NCI-H1092 (cell line): Measurements from ENCODE around the gene HNRNPUL1.
"Not testable (repeated sequence)": the region's sequence is repeated elsewhere in the genome, so short reads cannot be mapped to it uniquely, and the experiment has no call there.

Experiments
- DNase-seq: peaks from one replicate; lab custom pipeline; 2025; lab: John Stamatoyannopoulos, UW

Gene HNRNPUL1

DNA sequence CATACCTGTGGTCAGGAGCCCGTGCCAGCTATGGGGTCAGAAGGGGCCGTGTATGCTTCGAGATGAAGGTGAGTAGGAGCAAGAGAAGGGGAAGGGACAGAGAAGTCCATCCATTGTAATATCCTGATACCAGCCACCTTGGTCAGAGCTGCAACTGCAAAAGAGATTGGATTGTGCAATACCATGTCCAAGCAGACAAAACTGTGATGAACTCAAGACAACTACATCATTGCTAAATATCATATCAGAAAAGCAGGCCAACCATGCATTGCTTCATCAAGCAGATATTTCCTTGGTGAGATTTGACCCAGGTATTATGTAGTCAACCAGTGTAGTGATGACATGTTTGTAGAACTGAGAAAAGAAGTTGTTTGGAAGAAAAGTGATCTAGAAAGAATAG, 12.1 kb downstream of the HNRNPUL1 start:
- DNase-seq, result no peak

DNA sequence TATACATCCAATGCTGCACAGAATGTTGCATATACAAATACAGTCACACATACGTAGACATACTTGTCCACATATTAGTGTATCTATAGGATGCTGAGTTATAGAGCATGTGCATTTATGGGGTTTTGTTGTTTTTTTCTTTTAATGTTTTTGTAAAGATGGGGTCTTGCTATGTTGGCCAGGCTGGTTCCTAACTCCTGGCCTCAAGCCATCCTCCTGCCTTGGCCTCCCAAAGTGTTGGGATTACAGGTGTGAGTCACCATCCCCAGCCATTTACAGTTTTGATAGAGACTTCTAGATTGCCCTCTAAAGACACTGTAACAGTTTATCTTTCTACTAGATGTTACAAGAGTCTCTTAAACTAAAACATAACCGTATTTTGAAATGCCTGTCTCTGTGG, 14.3 kb downstream of the HNRNPUL1 start:
- no peak for DNase-seq

DNA sequence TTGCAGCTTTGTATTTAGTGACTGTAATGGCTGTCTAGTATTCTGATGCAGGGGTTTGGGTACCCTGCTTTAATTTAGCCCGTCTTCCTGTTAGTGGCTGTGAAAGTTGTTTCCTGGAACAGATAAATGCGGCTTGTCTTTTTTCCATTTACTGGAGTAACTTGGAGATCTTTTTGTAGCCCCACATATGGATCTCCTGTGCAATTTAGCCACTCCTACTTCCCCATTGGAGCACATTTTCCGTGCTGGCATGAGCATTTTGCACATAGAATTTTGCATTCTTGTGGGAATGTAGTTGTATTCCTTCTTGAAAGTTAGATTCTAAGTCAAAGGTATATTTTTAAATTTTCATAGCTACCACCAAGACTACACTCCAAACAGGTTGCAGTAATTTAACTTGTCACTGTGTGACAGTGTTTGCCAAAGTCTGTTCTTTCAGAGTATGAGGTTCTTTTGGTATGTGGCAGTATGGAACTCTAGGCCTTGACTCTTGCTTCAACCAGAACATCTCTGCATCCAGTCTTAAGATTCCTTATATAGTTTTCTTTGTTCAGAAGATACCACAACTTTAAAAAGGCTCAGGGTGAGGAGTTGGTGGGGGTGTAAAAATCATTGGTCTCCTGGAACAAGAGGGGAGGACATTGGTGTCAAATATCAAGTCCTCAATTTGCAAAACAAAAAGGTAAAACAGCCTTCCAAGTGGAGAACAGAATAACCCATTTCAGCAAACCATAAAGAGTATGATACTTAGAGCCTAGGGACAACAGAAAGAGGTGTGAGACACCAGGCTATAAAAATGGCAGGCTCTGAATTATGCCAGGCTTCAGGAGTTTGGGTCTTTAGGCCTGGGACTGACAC, 24.7 kb downstream of the HNRNPUL1 start:
- no peak for DNase-seq

DNA sequence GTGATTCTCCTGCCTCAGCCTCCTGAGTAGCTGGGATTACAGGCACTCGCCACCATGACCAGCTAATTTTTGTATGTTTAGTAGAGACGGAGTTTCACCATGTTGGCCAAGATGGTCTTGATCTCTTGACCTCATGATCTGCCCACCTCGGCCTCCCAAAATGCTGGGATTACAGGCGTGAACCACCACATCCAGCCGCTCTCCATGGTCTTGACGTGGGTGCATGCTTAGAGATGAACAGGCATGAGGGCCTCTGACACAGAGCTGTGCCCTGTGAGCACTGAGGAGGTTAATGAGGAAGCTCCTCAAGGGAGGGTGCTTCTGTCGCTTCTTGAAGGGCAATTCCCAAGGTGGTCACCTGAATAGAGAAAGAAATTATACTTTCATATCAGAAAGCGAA, 25.6 kb downstream of the HNRNPUL1 start:
- DNase-seq, result not testable (repeated sequence)

DNA sequence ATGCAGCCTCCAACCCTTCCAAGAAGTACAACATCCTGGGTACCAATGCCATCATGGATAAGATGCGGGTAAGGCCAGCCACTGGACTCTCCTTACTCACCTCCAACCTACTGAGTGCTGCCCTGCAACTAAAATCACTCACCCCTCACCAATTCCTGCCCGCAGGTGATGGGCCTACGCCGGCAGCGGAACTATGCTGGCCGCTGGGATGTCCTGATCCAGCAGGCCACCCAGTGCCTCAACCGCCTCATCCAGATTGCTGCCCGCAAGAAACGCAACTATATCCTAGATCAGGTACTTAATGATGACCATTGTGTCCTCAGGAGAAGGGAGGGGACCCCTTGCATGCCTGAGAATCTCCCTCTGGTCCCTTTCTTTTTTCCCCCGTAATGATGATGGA, 30.2 kb downstream of the HNRNPUL1 start:
- DNase-seq, result no peak

DNA sequence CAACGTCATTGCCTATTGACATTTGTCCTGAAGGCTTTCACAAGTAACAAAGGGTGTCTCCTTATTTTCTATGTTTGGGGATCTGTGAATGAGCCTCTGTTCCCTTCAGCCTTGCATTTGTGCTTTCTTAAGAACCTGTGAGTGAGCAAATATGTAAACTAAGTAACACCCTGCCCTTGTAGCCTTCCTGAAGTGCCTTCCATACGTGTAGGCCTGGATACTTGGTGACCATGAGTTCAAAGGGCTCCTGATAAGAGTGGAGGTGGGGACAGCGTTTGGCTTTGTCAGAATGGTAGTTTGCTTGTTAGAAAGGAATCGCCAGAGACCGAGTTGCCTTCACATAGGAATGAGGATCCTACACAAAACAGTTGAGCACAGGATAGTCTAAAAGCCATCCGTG, 31.3 kb downstream of the HNRNPUL1 start:
- no peak for DNase-seq

DNA sequence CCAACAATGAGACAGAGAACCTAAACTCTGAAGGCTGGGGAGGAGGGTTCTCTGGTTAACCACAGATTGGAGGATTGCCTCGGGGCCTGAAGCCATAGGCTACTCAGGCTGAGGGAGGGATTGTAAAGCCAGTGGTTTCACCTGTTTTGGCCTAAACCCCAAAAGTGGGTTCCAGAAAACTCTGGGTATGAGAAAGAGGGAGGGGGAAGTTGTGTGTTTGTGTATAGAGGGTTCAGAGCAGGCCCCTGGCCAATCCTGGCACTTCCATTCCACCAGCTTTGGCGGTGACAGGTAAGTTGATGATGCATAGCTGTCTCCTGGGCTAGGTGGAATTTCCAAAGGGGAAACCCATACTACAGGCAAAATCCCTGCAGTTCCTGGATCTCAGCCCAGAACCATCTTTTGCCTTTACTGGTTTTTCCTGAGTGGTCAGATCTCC, 32.3 kb downstream of the HNRNPUL1 start:
- DNase-seq, result no peak

DNA sequence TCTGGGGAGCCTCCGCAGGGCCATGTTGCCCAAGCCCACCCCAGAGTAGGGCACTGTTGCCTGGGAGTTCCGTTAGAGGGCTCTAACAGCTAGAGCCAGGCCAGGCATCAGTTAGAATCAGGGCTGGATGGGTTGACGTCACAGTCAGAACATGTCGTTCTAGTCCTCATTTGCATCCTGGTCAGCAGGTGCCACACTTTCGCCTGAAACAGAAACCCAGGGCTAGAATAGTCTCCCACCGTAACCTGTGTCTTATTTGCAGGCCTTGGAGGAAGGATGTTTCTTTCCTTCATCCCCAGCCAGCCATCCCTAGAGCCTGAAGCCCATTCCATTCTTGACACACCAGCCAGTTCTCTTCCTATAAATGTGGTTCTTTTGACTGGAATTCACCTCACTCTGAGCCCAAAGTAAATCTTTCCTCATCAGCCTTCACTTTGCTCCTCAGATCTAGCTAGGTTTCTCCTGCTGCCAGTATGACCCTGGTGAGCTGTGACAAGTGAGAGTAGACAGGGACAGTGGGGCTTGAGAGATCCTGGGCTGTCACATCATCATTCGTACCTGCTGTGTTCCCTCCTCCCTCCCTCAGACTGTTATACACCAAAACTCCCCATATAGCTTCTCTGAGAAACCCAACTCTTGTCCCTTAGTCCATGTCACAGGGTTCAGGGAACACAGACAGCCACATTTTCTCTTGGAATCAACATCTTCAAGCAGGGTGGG, 33.6 kb downstream of the HNRNPUL1 start:
- DNase-seq, result no peak

DNA sequence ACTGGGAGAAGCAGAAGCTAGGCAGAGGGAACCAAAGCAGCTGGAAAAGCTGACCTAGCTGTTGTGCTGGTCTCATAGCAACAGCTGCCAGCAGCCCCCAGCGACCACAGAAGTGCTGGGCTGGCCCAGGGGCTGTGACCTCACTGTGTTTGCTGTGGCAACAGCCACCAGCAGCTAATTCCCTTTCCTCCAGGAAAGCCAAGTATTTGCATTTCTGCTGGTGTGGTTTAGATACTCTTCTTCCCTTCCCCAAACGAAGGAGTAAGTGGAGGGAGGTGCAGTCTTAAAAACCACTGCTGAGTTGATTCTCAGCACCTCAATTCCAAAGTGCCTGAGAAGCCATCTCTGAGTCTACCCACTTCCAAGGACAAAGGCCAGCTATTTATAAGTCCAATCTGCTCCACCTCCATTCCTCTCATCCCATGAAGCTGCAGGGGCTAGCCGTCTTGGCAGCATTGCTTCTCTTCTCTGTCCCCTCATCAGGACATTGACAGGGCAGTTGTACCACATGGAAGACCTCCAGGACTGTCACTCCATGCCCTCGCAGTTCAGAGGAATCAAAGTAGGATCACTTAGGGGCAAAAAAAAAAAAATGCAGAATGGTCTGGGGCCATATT, 34.3 kb downstream of the HNRNPUL1 start:
- no peak for DNase-seq

DNA sequence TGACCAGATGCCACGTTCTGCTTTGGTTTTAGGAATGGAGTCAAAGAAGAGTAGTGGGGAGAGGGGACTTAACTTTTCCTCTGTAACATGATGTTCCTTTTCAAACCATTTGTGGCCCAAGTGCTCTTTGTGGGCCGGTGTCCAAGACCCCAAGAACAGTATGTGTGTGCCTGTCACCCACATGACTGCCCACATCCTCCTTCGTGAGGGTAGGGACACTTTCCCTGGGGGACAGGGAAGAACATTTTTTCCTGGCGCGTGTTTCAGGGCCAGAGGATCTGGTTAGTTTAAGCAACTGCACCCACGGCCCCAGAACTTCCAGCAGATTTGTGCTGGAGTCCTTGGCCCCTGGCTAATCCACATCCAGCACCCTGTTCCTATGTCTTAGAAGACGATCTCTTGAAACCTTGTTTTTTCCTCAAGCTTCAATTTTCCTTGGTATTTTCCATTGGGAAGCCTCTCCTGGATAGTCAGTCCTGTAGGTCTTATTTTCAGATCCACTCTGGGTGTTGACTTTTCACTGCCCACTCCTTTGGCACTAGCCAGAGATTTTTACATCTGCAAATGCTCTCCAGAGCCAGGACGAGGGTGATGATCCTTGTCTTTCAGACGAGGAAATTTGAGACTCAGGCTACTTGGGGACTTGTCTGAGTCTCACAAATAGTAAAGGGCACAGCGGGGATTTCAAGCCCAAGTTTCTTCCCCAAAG, 35.0 kb downstream of the HNRNPUL1 start:
- no peak for DNase-seq

DNA sequence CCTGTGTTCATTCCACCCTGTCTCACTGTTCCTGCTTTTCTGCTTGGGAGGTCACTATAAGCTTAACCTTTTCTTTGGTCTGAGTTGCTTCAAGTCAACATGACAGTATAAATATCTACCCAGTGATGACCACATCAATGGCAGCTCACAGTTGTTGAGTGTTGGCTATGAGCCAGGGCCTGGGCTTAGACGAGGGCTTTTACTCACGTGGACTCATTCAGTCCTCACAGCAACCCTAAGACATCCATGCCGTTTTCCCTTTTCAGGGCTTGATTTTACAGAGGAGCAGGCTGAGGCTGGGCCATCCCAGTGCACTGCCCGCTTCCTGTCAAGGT, 35.5 kb downstream of the HNRNPUL1 start:
- no peak for DNase-seq

DNA sequence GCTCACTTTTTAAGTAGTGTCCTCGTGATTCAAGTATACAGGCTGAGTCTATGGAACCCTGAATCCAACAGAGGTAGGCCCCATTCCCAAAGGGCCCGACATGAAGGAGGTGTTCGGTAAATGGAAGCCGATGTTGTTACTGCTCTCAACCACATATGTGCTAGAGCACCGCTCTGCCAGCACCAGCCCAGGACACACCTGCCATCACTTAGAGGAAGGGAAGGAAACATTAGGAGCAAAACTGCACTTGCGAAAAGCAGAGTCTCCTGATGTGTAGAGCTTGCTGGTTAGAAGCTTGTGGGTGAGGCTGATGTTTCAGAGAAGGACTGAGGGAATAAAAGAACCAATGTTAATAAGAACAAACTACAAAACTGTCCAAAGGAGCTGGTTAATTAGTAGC, 36.4 kb downstream of the HNRNPUL1 start:
- no peak for DNase-seq

DNA sequence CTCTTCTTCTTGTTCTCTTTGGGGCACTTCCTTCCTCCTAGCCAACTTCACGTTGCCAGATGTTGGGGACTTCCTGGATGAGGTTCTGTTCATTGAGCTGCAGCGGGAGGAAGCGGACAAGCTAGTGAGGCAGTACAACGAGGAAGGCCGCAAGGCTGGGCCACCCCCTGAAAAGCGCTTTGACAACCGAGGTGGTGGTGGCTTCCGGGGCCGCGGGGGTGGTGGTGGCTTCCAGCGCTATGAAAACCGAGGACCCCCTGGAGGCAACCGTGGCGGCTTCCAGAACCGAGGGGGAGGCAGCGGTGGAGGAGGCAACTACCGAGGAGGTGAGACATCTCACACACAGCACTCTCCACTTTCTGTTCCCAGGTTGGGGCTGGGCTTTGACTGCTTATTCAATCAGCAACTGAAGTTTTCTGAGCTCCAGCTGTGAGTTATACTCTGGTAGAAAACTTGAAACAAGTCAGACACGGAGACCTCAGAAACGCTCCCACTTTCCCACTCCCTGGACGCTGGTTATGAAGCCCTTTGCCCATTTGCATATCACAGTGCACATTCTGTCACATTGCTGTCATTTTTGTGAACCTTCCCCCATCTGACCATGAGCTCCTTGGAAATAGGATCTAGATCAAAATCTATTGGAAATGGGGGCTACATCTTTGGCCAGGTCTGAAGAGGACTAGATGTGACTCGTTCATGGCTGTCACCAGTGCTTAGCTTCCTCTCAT, 38.6 kb downstream of the HNRNPUL1 start:
- DNase-seq, result no peak

DNA sequence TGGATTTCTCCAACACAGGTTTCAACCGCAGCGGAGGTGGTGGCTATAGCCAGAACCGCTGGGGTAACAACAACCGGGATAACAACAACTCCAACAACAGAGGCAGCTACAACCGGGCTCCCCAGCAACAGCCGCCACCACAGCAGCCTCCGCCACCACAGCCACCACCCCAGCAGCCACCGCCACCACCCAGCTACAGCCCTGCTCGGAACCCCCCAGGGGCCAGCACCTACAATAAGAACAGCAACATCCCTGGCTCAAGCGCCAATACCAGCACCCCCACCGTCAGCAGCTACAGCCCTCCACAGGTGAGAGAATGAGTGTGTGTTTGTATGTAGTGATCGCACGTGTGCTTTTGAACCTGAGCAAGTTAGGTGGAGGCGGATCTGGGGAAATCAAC, 39.8 kb downstream of the HNRNPUL1 start:
- no peak for DNase-seq

DNA sequence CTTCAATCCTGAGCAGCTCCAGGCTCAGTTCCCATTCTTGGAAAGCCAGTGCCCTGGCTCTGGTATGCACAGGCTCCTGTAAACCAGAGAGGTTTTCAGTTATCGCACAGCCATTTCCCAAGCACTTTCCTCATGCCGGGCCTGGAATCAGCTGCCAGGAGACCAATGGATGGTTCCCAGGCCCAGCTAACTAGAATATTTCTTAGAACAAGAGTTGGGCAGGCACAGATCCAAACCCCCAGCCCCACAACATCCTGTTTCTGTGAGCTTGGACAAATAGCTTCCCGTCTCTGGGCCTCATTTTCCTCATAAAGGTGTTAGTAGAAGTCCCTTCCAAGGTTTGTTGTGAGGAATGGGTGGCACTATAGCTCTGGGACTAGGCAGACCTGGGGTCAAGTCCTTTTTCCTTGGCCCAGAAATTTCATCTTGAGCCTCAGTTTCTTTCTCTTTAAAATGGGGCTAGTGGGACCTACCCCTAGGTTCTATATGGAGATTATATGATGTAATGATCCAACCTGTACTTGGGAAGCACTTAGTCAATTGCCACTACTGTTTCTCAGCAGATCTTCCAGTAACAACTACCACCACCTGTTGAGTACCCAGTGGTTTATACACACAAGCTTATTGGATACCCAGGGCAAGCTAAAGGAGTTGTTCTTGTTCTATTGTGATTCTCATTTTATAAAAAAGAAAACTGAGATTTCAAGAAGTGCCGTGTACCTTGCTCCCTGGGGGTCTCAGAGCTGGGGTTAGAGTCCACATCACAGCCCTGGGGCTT, 40.7 kb downstream of the HNRNPUL1 start:
- no peak for DNase-seq

DNA sequence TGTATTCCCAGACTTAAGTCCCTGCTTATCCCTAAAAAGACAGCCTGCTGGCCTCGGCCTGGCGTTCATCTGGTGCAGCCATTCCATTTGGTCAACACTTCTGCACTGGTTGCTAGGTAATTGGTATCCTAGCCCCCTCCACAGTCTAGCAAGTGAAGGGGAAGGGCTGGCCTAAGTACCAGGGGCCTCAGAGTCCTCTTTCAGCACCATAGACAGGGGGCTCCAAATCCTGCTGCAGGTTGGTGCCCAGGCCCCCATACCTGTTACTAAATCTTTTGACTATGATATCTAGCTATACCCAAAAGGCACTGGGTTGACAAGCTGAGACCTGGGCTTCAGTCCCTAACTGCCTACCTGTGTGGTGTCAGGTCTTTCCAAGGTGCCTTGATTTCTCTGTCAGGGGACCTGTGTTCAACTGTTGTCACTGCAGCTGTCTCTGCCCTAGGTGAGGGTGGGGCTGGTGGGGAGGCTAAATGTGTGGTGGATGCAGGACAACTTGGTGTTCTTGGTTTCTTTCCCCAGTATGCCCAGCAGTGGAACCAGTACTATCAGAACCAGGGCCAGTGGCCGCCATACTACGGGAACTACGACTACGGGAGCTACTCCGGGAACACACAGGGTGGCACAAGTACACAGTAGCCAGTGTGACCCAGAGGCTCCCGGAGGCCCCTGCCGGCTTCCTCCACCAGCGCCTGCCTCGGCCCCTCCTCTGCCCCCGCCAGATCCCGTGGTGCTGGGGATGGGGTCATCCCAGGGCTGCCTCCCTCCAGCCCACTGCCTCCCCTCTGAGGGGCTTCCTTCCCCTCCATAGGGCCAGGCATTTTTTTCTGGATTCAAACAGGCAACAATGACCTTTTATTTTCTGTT, 42.0 kb downstream of the HNRNPUL1 start:
- DNase-seq, result no peak

DNA sequence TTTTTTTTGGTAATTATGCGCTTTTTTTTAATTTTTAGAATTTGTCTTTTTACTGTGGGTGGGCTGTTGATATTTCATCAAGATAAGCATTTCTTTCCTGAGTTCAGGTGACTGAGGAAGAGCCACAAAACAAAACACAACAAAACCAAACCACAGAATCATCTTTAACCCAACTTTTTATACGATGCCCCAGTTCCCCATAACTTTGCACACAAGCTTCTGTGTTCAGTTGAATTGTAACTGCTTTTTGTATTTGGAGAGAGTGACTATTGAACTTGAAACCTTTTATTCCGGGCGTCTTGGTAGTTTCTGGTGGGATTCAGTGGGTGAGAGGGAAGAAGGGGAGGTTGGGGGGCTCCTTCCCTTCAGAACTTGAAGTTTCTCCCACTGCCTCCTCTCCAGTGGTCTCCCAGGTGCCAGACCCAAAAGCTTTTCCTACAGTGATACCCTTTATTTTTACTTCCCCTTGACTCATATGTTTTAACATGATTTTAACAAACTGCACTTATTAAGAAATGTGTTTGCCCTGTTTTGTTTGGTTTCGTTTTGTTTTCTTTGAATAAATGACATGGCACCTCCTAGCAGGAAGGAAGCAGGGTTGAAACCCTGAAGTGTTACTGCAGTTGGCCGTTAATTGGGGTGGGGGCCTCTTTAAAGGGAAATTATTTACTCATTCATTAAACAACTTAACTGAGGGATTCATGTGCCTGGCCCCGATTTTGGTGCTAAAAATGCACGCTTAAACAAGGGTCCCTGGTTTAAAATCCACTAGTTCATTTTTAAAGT, 43.1 kb downstream of the HNRNPUL1 start:
- no peak for DNase-seq

DNA sequence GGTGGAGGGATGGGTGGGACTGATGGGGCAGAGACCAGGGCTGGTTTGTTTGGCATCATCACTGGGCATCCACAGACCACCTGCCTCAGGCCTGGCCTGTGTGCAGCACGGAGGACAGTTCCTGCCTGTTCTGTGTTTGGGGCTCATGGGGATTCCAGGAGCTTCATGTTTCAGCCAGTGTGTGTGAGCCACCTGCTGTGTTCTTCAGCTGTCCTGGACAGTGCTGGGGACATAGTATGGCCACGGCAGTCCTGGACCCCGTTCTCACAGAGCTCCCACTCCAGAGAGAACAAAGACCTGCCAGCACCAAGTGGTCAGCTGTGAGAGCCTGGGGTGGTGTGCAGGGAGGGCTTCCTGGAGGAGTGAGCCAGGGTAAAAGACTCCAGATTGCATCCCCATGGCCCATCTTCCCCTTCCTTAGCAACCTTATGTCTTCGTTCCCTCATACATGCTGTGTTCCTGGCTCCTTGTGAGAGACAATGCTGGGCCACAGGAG, 43.8 kb downstream of the HNRNPUL1 start:
- DNase-seq, result no peak
